CD1c-positive myeloid dendritic cell (primary cell): ENCODE results near the gene DIS3.
A peak's percentile ranks its signal among the peaks of the same experiment; 100 is the strongest.
"Not testable (repeated sequence)": the region's sequence is repeated elsewhere in the genome, so short reads cannot be mapped to it uniquely, and the experiment has no call there.

Experiments
- DNase-seq: peaks from one replicate; pipeline ENCODE4 v3.0.0-alpha.2; 2016; ENCODE audit errors: extremely low spot score

Gene DIS3

GRCh38 chr13:72751220-72751619 is 30.5 kb downstream of the DIS3 start:
- no peak for DNase-seq

DNA sequence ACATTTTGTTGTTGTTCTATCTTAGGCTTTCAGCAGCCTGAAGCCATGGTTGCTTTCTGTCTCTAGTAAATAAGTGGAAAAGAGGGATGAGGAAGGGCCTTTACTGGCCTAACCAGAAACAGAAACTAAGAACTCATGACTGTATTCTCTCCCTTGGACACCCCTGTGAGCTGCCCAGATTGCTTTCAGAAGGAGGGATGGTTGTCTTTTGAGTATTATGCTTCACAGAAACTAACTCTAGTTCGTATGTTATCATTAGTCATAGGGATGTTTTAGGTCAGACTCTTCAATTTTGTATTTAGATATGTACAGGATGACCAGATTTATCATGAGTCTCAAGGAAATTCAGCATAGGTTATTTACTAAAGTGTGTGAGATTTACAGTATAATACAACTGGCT is 36.4 kb downstream of the DIS3 start:
- DNase-seq, result no peak

DNA sequence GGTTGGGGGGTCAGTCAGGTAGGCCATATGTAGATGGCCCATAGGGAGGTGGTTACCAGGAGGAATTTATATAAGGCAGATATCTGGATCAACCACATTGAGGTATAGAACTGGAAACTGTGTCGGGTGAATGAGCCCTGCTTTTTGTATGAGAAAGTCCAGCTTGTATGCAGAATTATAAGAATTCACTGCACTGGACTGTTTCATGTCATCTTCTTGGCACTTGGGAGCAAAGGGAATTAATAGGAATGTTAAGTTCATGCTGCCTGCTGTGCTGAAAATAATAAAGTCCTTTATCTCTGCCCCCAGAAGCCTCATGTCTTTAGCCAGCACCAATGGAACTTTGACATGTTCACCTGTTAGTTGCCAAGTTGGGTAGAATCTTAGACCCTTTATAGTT is 41.7 kb downstream of the DIS3 start:
- no peak for DNase-seq

- DNase-seq, result no peak
Measured at GRCh38 chr13:72737033-72737432, 44.7 kb downstream of the DIS3 start.

DNA sequence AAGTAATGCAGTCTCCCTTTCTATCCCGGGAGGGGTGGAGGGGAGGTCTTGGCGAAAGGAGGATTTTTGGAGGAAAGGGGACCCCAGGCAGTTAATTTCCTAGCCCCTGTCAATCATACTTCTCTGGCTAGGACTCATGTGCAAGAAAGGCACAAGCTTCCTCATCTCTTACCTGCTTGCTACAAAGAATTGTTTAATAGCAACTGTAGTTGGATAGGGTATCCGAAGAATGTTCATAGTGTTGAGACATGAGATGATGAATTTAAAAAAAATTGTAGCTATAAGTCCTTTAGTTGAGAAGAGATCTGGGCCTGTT is 53.5 kb downstream of the DIS3 start:
- no peak for DNase-seq

- peak; percentile 99 for DNase-seq
Measured at GRCh38 chr13:72727417-72728289, 54.0 kb downstream of the DIS3 start, which contains the start of the genes BORA and MZT1. Gene BORA, plus strand, starts transcription at chr13:72727923. Its CDS starts 1,018 bp downstream, at chr13:72728941. Gene MZT1, minus strand, starts transcription at chr13:72727629. Its CDS starts 27 bp downstream, at chr13:72727602.

GRCh38 chr13:72726726-72727416 is 54.8 kb downstream of the DIS3 start:
- peak; percentile 62 for DNase-seq

GRCh38 chr13:72726185-72726584 is 55.5 kb downstream of the DIS3 start:
- DNase-seq, result not testable (repeated sequence)

GRCh38 chr13:72716776-72717175 is 64.9 kb downstream of the DIS3 start:
- DNase-seq, result no peak
